Measurements from ENCODE around the gene RSRP1. TPM values are rescaled to one million over a fixed set of nuclear protein-coding genes. Genes with fewer than 3 reads are reported as not detected.

Gene RSRP1
- total RNA-seq, 4 donors from 2014 or later = 10.3 to 43.0 (median 20.9) TPM

DNA sequence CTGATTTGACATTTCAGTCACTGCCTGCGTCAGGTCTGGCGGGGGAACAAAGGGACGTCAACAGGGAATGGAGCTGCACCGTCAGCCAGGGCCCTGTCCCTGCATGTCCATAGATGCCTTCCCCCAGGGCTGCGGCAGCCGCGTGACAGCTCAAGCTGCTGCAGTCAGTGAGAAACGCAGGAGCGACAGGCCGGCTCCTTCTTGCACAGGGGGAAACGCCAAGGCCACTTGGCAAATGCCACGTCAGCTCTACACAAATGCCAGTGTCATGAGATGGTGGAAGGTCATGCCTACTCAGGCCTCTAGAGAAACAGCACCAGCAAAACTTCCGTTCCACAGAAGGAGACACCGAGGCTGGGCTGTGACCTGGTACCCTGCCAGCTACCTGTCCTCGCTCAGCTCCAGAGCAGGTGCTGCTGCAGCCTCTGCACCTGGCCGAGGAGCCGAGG lies 52.7 kb downstream of the RSRP1 start:
- TF ChIP-seq POLR2A (IDR thresholded peaks at IDR 0.05) = no peak
- TF ChIP-seq, protein P1, sequence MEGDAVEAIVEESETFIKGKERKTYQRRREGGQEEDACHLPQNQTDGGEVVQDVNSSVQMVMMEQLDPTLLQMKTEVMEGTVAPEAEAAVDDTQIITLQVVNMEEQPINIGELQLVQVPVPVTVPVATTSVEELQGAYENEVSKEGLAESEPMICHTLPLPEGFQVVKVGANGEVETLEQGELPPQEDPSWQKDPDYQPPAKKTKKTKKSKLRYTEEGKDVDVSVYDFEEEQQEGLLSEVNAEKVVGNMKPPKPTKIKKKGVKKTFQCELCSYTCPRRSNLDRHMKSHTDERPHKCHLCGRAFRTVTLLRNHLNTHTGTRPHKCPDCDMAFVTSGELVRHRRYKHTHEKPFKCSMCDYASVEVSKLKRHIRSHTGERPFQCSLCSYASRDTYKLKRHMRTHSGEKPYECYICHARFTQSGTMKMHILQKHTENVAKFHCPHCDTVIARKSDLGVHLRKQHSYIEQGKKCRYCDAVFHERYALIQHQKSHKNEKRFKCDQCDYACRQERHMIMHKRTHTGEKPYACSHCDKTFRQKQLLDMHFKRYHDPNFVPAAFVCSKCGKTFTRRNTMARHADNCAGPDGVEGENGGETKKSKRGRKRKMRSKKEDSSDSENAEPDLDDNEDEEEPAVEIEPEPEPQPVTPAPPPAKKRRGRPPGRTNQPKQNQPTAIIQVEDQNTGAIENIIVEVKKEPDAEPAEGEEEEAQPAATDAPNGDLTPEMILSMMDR (IDR thresholded peaks at IDR 0.05 in 4 of 5, conservative IDR thresholded peaks at IDR 0.05 in 1 of 5) = no peak
- in situ Hi-C loops (cut with MboI; ENCODE audit: low sequenced_read_pairs in 4 of 4) = no loop called here
- peaks cover 10 to 15% of the 10 kb centered on the region in 2 donors for H3K4me1 ChIP-seq
- DNase-seq (no peak), ATAC-seq (no peak)
- H3K27me3 ChIP-seq = peaks cover 0 to 11% (median 5%) of the 10 kb centered on the region in 3 donors
- no peaks in the 10 kb centered on the region for H3K9me3 ChIP-seq
- intact Hi-C loops (cut with DNase I; ENCODE audit: low total_unique reads) = no loop called here
- H3K36me3 ChIP-seq = no peaks in the 10 kb centered on the region
- H3K4me3 ChIP-seq = no peak overlapping the region
- no peak overlapping the region for H3K27ac ChIP-seq

DNA sequence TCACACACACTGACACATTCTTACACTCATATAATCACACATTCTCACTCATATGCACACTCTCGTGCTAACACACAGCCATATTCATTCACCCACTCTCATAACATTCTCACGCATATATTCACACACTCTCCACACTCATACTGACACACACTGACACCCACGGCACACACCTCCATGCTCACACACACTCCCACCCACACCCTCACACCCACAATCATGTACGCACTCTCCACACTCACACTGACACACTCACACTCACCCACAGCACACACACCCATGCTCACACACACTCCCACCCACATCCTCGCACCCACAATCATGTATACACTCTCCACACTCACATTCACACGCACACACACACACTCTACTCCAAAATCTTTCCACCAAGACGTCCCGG lies 53.2 kb downstream of the RSRP1 start:
- Histone ChIP-seq H3K9me3 (no peaks in the 10 kb centered on the region), H3K36me3 (no peaks in the 10 kb centered on the region), H3K27me3 (peaks cover 0 to 11% (median 5%) of the 10 kb centered on the region in 3 donors), H3K4me3 (no peak overlapping the region), H3K4me1 (peaks cover 9 to 10% of the 10 kb centered on the region in 2 donors), H3K27ac (no peak overlapping the region)
- DNase-seq (no peak), ATAC-seq (no peak)
- intact Hi-C loops (cut with DNase I; ENCODE audit: low total_unique reads) = no loop called here
- in situ Hi-C loops (cut with MboI; ENCODE audit: low sequenced_read_pairs in 4 of 4) = no loop called here
- no peak for TF ChIP-seq POLR2A (IDR thresholded peaks at IDR 0.05)
- TF ChIP-seq, protein P1 (IDR thresholded peaks at IDR 0.05 in 4 of 5, conservative IDR thresholded peaks at IDR 0.05 in 1 of 5) = no peak

DNA sequence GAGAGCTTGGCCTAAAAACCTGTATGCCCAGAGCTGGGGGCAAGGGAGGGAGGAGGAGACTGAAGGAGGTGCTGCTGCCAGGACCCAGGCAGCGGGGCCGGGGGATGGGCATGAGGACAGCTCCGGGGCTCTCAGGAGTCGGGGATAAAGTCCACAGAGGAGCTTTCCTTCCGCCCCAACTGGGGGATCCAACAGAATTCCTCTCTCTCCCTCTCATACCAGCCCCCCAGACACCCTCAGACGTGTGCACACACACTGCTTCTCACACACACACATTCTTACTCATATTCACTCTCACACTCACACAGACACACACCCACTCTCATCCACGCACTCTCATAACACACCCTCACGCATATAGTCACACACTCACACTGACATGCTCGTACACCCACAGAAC lies 54.0 kb downstream of the RSRP1 start:
- Histone ChIP-seq H3K36me3 (no peaks in the 10 kb centered on the region), H3K4me1 (peaks cover 1 to 3% of the 10 kb centered on the region in 2 donors), H3K27me3 (peaks cover 0 to 11% (median 5%) of the 10 kb centered on the region in 3 donors), H3K9me3 (no peaks in the 10 kb centered on the region), H3K27ac (no peak overlapping the region), H3K4me3 (no peak overlapping the region)
- DNase-seq (no peak), ATAC-seq (no peak)
- intact Hi-C loops (cut with DNase I; ENCODE audit: low total_unique reads) = no loop called here
- in situ Hi-C loops (cut with MboI; ENCODE audit: low sequenced_read_pairs in 4 of 4) = no loop called here
- TF ChIP-seq, protein P1 (IDR thresholded peaks at IDR 0.05 in 4 of 5, conservative IDR thresholded peaks at IDR 0.05 in 1 of 5) = no peak
- no peak for TF ChIP-seq POLR2A (IDR thresholded peaks at IDR 0.05)

Other genes starting within 250 kb of the RSRP1 start
- gene SYF2, start 15.0 kb downstream of the RSRP1 start, total RNA-seq = 10 to 100 TPM; 49.1 to 67.4 (median 58.3) TPM
- gene RHD, start 25.1 kb upstream of the RSRP1 start, total RNA-seq = under 1 TPM in 1 of 4 donors, not detected in 3; 0.40 TPM
- 10 to 100 TPM; 28.4 to 47.9 (median 43.0) TPM for gene TMEM50A, start 90.9 kb upstream of the RSRP1 start, total RNA-seq
- 1 to 10 TPM in 2 of 4 donors, not detected in 2; 1.0 to 2.4 TPM for gene RHCE, start 173.4 kb upstream of the RSRP1 start, total RNA-seq
- 10 to 100 TPM; 38.8 to 74.6 (median 44.8) TPM for gene MACO1, start 183.4 kb upstream of the RSRP1 start, total RNA-seq